AG04450 (cell line): ENCODE data around the gene LY6G6D. TPM values are rescaled to one million over a fixed set of nuclear protein-coding genes. Genes with fewer than 3 reads are reported as not detected.

ENCODE experiments used
- CTCF ChIA-PET: fragments of 300-600, 350-600 bp; formaldehyde crosslinking; extraction: SDS; loops from one replicate; lab custom pipeline; 2022; ENCODE audit warnings: antibody characterized with exemption, inconsistent platforms; lab: Charles Lee
- POLR2A ChIA-PET: fragments of 350-600 bp; formaldehyde crosslinking; extraction: SDS; loops from one replicate; lab custom pipeline; 2021; ENCODE audit warnings: antibody characterized with exemption, inconsistent platforms; lab: Yijun Ruan, JAX
- DNase-seq: peaks from one replicate; pipeline ENCODE4 v3.0.0-alpha.2; 2011; ENCODE audit warnings: low read depth, low spot score
- H3K27ac ChIP-seq: one replicate; pipeline ENCODE4 v1.5.1; 2012; ENCODE audit warnings: low read depth, low read length, control low read depth
- H3K27me3 ChIP-seq: one replicate; pipeline ENCODE4 v1.6.0; 2012; ENCODE audit warnings: low read length; ENCODE audit not compliant: control insufficient read depth, insufficient read depth
- H3K4me3 ChIP-seq: 2 replicates; pipeline ENCODE4 v1.5.1; 2011; ENCODE audit warnings: mild to moderate bottlenecking, low read depth, low read length, control low read depth
- H3K9me3 ChIP-seq: 2 replicates; pipeline ENCODE4 v1.5.1; 2012; ENCODE audit warnings: low read length; ENCODE audit not compliant: control insufficient read depth, insufficient read depth
- polyA plus RNA-seq: library from polyadenylated mRNA; depleted of rRNA; stranded (reverse); fragments of >200 nt; gene quantifications from 2 replicates; pipeline ENCODE4 v1.2.3, GENCODE V29; 2011
- TF ChIP-seq, protein P1 (sequence below): IDR thresholded peaks from 2 replicates; pipeline ENCODE4 v1.5.1; 2011; ENCODE audit warnings: low read depth, low read length, control low read depth, inconsistent platforms

LY6G6D gene
- polyA plus RNA-seq, 1 experiment: not detected

- no peak overlapping the region for H3K4me3 ChIP-seq
- H3K27me3 ChIP-seq: no peaks in the 10 kb centered on the region
- POLR2A ChIA-PET: no interaction called here
- CTCF ChIA-PET: no interaction called here
- DNase-seq: no peak
- TF ChIP-seq, protein P1, sequence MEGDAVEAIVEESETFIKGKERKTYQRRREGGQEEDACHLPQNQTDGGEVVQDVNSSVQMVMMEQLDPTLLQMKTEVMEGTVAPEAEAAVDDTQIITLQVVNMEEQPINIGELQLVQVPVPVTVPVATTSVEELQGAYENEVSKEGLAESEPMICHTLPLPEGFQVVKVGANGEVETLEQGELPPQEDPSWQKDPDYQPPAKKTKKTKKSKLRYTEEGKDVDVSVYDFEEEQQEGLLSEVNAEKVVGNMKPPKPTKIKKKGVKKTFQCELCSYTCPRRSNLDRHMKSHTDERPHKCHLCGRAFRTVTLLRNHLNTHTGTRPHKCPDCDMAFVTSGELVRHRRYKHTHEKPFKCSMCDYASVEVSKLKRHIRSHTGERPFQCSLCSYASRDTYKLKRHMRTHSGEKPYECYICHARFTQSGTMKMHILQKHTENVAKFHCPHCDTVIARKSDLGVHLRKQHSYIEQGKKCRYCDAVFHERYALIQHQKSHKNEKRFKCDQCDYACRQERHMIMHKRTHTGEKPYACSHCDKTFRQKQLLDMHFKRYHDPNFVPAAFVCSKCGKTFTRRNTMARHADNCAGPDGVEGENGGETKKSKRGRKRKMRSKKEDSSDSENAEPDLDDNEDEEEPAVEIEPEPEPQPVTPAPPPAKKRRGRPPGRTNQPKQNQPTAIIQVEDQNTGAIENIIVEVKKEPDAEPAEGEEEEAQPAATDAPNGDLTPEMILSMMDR: no peak
- H3K27ac ChIP-seq: no peak overlapping the region
- no peaks in the 10 kb centered on the region; the same call in 1 of the 2 replicates for H3K9me3 ChIP-seq
Measured at GRCh38 chr6:31762878-31763618, 47.9 kb downstream of the LY6G6D start.

DNA sequence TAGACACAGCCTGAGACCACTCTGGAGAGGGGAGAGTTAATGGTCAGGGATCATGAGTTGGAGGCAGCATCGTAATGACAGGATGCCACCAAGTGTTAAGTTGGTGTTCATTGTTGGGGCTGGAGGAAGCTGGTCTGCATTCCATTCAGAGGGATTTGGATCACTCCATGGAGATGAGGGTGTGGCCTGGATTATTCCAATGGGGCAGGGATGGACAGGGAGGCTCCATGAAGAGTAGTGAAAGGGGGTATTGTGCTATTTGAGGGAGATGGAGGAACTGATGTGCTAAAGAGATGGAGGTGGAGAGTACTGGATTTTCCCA lies 48.4 kb downstream of the LY6G6D start:
- TF ChIP-seq, protein P1: no peak
- H3K27ac ChIP-seq: no peak overlapping the region
- no peak for DNase-seq
- POLR2A ChIA-PET: no interaction called here
- H3K4me3 ChIP-seq: no peak overlapping the region
- CTCF ChIA-PET: no interaction called here
- no peaks in the 10 kb centered on the region; the same call in 1 of the 2 replicates for H3K9me3 ChIP-seq
- no peaks in the 10 kb centered on the region for H3K27me3 ChIP-seq

- ChIA-PET POLR2A (no interaction called here), CTCF (no interaction called here)
- Histone ChIP-seq H3K9me3 (no peaks in the 10 kb centered on the region; the same call in 1 of the 2 replicates), H3K4me3 (no peak overlapping the region), H3K27me3 (no peaks in the 10 kb centered on the region), H3K27ac (no peak overlapping the region)
- TF ChIP-seq, protein P1: no peak
- no peak for DNase-seq
Measured at GRCh38 chr6:31764198-31764597, 49.0 kb downstream of the LY6G6D start.

GRCh38 chr6:31765559-31765909 lies 50.4 kb downstream of the LY6G6D start:
- TF ChIP-seq, protein P1: no peak
- CTCF ChIA-PET: interaction anchor here (1.1 kb wide), 1 partner anchor 26 kb away, joined by 3 read pairs; no protein-coding TSS in a partner anchor
- no peak for DNase-seq

More at GRCh38 chr6:31765559-31765909, 50.4 kb downstream of the LY6G6D start:
- no peak overlapping the region for H3K4me3 ChIP-seq
- H3K27me3 ChIP-seq: no peaks in the 10 kb centered on the region
- no peaks in the 10 kb centered on the region; the same call in 1 of the 2 replicates for H3K9me3 ChIP-seq
- H3K27ac ChIP-seq: no peak overlapping the region
- POLR2A ChIA-PET: no interaction called here
